Measurements from ENCODE around the gene RBKS.

Gene RBKS

DNA sequence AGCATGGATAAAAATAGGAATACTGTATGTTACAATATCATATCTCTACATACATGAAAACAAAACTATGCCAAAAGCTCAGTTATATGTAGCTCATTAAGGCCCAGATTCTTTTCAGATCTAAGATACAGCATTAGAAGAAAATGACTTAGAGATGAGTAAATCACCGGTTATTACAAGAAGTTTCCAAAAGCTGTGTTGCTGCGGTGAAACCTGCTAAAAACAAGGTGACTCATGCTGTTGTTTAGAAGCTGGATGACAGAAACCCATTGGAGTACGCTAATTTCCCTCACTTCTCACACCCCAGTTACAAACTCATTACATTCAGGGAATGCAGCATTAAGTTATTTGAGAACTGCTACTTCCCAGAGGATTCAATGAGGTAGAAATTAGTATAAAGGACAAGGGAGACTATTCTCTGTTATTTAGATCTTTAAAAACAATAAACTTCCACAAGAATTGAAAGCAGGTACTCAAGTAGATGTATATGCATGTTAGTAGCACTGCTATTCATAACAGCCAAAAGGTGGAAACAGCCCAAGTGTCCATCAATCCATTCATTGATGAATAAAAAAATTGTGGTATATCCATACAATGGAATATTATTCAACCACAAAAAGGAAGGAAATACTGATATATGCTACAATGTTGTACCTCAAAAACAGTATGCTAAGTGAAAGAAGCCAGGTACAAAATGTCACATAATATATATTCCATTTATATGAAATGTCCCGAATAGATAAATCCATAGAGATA lies 32.6 kb downstream of the RBKS start:
- no peak overlapping the region for H3K27ac ChIP-seq (ENCODE audit: low read length)
- no peaks in the 10 kb centered on the region for H3K36me3 ChIP-seq (replicated peaks; ENCODE audit: low read depth, low read length)

DNA sequence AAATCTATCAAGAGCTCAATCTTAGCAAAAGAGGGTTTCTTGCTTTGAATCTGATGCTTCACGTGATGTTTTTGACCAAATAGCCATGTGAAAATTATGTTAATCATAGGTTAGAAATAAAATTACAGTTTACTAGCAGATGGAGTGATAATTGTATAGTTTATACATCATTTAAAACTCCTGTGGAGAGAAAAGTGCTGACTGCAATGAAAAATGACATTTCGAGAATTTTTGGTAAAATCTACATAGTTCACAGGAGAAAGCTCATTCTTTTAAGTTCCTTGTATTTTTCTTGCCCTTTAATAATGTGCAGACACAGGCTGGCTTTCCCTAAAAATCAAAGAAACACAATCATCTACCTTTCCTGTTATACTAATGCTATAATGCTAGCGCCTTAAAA lies 33.2 kb downstream of the RBKS start:
- H3K9me3 ChIP-seq (ENCODE audit: insufficient read depth, low read length): peaks cover 10% of the 10 kb centered on the region
- TF ChIP-seq EZH2phosphoT487 (IDR thresholded peaks at IDR 0.05; ENCODE audit: low read depth): no peak
- no peaks in the 10 kb centered on the region for H3K4me1 ChIP-seq (ENCODE audit: low read length)
- no peak overlapping the region for H3K4me3 ChIP-seq (ENCODE audit: low read length)
- no peak overlapping the region for H3K9ac ChIP-seq (ENCODE audit: low read length)
- H2AFZ ChIP-seq (ENCODE audit: low read depth, low read length): no peak overlapping the region
- H3K4me2 ChIP-seq (ENCODE audit: low read length): no peak overlapping the region
- no peak overlapping the region for H3K27ac ChIP-seq (ENCODE audit: low read length)
- no peaks in the 10 kb centered on the region for H3K79me2 ChIP-seq (ENCODE audit: low read length)
- no peaks in the 10 kb centered on the region for H3K27me3 ChIP-seq (ENCODE audit: low read depth, low read length)
- no peaks in the 10 kb centered on the region for H4K20me1 ChIP-seq (ENCODE audit: insufficient read depth, low read length)
- no peaks in the 10 kb centered on the region for H3K36me3 ChIP-seq (replicated peaks; ENCODE audit: low read depth, low read length)

More for the DNA sequence above, 32.6 kb downstream of the RBKS start:
- Histone ChIP-seq H3K9ac (ENCODE audit: low read length) (no peak overlapping the region), H2AFZ (ENCODE audit: low read depth, low read length) (no peak overlapping the region), H3K27me3 (ENCODE audit: low read depth, low read length) (no peaks in the 10 kb centered on the region), H3K79me2 (ENCODE audit: low read length) (no peaks in the 10 kb centered on the region), H3K4me2 (ENCODE audit: low read length) (no peak overlapping the region), H3K4me3 (ENCODE audit: low read length) (no peak overlapping the region), H3K4me1 (ENCODE audit: low read length) (no peaks in the 10 kb centered on the region), H4K20me1 (ENCODE audit: insufficient read depth, low read length) (no peaks in the 10 kb centered on the region), H3K9me3 (ENCODE audit: insufficient read depth, low read length) (peaks cover 10% of the 10 kb centered on the region)
- no peak for TF ChIP-seq EZH2phosphoT487 (IDR thresholded peaks at IDR 0.05; ENCODE audit: low read depth)
- TF ChIP-seq, protein P1, sequence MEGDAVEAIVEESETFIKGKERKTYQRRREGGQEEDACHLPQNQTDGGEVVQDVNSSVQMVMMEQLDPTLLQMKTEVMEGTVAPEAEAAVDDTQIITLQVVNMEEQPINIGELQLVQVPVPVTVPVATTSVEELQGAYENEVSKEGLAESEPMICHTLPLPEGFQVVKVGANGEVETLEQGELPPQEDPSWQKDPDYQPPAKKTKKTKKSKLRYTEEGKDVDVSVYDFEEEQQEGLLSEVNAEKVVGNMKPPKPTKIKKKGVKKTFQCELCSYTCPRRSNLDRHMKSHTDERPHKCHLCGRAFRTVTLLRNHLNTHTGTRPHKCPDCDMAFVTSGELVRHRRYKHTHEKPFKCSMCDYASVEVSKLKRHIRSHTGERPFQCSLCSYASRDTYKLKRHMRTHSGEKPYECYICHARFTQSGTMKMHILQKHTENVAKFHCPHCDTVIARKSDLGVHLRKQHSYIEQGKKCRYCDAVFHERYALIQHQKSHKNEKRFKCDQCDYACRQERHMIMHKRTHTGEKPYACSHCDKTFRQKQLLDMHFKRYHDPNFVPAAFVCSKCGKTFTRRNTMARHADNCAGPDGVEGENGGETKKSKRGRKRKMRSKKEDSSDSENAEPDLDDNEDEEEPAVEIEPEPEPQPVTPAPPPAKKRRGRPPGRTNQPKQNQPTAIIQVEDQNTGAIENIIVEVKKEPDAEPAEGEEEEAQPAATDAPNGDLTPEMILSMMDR (IDR thresholded peaks at IDR 0.05; ENCODE audit: low read depth, low read length): no peak

DNA sequence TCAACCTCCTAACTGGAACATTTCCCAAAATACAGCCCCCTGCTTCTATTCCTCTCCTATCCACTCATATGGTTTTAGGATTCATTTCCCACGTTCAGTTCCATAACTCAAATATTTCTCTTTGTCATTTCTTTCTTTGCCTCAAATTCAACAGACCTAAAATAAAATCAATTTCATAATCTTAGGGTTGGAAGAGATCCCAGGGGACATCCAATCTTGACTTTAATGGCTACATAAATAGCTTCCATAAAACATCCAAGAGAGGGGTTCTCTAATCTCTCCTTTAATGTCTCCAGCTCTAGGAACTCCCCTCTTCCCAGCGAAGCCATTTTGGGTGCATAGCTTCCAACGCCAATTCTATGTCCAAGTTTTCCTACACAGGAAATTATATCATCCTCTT lies 33.8 kb downstream of the RBKS start:
- no peak for TF ChIP-seq EZH2phosphoT487 (IDR thresholded peaks at IDR 0.05; ENCODE audit: low read depth)
- TF ChIP-seq, protein P1 (IDR thresholded peaks at IDR 0.05; ENCODE audit: low read depth, low read length): no peak

DNA sequence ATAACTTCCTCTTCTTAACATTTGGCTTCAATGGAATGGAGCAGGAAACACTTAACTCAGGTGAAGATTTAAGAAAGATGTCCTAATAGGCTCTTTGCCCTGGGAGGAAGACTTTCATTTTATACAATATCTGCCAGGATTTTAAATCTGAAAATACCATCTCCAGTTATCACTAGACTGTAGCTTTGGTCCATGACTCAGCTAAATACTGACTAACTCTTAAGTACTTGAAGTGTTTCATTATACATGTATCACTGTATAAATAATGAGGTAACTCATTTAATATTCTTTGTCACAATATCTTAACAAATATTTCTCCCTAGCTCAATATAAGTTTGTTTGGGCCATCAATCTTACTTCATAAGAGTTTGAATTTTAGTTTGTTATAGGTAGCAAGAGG lies 34.7 kb downstream of the RBKS start:
- H3K4me2 ChIP-seq (ENCODE audit: low read length): no peak overlapping the region
- H3K4me3 ChIP-seq (ENCODE audit: low read length): no peak overlapping the region
- no peak overlapping the region for H3K9ac ChIP-seq (ENCODE audit: low read length)
- no peak overlapping the region for H3K27ac ChIP-seq (ENCODE audit: low read length)
- peaks cover 10% of the 10 kb centered on the region for H3K9me3 ChIP-seq (ENCODE audit: insufficient read depth, low read length)
- TF ChIP-seq, protein P1 (IDR thresholded peaks at IDR 0.05; ENCODE audit: low read depth, low read length): no peak
- no peak for TF ChIP-seq EZH2phosphoT487 (IDR thresholded peaks at IDR 0.05; ENCODE audit: low read depth)
- no peaks in the 10 kb centered on the region for H3K27me3 ChIP-seq (ENCODE audit: low read depth, low read length)
- no peak overlapping the region for H2AFZ ChIP-seq (ENCODE audit: low read depth, low read length)
- no peaks in the 10 kb centered on the region for H4K20me1 ChIP-seq (ENCODE audit: insufficient read depth, low read length)
- no peaks in the 10 kb centered on the region for H3K79me2 ChIP-seq (ENCODE audit: low read length)
- H3K4me1 ChIP-seq (ENCODE audit: low read length): no peaks in the 10 kb centered on the region
- no peaks in the 10 kb centered on the region for H3K36me3 ChIP-seq (replicated peaks; ENCODE audit: low read depth, low read length)

More for the DNA sequence above, 33.8 kb downstream of the RBKS start:
- no peaks in the 10 kb centered on the region for H3K79me2 ChIP-seq (ENCODE audit: low read length)
- no peak overlapping the region for H3K9ac ChIP-seq (ENCODE audit: low read length)
- no peak overlapping the region for H3K27ac ChIP-seq (ENCODE audit: low read length)
- no peaks in the 10 kb centered on the region for H4K20me1 ChIP-seq (ENCODE audit: insufficient read depth, low read length)
- H2AFZ ChIP-seq (ENCODE audit: low read depth, low read length): no peak overlapping the region
- no peak overlapping the region for H3K4me3 ChIP-seq (ENCODE audit: low read length)
- H3K9me3 ChIP-seq (ENCODE audit: insufficient read depth, low read length): peaks cover 10% of the 10 kb centered on the region
- H3K36me3 ChIP-seq (replicated peaks; ENCODE audit: low read depth, low read length): no peaks in the 10 kb centered on the region
- H3K4me2 ChIP-seq (ENCODE audit: low read length): no peak overlapping the region
- no peaks in the 10 kb centered on the region for H3K27me3 ChIP-seq (ENCODE audit: low read depth, low read length)
- H3K4me1 ChIP-seq (ENCODE audit: low read length): no peaks in the 10 kb centered on the region
